ENCODE results near the gene LTBP1.
"Not testable (repeated sequence)": the region's sequence is repeated elsewhere in the genome, so short reads cannot be mapped to it uniquely, and the experiment has no call there.

LTBP1 gene

DNA sequence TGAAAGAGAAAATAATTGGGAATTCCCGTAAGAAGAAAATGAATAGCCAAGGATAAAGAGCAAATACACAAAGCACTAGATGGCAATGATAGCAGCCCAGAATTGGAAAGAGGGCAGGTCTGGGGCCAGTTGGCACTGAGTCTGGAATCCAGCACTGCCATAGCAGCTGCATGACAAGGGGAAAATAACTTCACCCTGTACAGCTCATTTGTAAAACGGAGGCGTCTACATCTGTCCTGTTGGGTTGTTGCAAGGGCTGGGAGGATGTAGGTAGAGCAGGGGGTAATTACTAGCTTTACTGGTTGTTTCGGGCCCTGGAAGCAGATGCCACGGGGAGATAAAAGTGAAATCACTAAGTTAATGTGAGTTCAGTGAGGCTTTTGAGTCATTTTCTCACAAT lies 419.7 kb downstream of the LTBP1 start:
- DNase-seq = peak in 1 of 2 experiments; percentile 50

DNA sequence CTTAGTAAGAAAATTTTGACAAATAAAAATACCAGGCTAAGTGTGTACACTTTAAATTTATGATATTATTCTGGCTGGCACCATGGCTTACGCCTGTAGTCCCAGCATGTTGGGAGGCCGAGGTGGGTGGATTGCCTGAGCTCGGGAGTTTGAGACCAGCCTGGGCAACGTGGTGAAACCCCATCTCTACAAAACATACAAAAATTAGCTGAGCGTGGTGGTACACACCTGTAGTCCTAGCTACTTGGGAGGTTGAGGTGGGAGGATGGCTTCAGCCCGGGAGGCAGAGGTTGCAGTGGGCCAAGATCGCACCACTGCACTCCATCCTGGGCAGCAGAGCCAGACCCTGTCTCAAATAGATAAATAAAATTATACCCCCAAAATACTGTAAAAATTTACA lies 421.8 kb downstream of the LTBP1 start:
- not testable (repeated sequence) for DNase-seq

DNA sequence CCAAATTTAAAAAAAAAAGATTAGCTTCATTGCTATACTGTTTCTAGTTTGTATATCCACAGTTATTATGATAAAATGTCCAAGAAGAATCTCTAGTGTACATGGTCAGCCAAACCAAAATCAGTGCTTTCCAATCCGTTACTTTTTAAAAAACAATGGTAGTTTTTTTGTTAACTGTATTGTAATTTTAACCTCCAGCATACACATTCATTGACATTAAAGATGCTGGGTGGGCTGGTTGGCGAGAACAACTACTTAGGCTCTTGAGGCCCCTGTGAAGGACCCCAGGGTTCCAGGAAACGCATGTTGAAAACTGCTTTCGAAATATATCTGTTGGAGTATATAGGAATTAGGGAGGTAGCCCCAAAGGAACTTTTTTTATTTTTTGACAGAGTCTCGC lies 422.4 kb downstream of the LTBP1 start:
- DNase-seq = no peak

DNA sequence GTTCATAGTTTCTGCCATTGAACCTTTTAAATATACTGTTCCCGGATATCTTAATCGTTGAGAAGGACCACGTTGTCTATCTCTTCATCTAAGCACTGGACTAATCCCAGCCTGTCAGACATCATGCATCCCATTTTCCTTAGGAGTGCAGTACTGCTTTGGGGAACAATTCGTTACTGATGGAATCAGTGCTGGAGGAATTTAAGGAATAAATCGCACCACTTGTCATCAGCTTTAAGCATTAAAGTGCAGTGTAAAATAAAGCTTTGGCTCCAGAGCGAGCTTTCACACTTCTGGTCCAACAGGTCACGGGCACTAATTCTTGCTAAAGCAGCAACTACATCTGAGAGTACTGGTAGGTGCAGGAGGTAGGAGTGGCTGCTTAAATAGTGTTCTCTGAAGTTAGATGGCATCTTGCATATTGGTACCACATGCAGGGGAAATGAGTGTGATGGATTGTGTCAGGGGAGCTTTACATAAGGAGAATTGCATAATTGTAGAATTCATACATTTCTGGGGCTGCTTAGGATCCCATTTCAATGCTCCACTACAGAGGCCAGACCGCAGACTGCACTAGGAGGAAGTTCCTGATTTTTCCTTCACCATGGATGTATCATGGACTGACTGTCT lies 424.0 kb downstream of the LTBP1 start:
- no peak for DNase-seq

DNA sequence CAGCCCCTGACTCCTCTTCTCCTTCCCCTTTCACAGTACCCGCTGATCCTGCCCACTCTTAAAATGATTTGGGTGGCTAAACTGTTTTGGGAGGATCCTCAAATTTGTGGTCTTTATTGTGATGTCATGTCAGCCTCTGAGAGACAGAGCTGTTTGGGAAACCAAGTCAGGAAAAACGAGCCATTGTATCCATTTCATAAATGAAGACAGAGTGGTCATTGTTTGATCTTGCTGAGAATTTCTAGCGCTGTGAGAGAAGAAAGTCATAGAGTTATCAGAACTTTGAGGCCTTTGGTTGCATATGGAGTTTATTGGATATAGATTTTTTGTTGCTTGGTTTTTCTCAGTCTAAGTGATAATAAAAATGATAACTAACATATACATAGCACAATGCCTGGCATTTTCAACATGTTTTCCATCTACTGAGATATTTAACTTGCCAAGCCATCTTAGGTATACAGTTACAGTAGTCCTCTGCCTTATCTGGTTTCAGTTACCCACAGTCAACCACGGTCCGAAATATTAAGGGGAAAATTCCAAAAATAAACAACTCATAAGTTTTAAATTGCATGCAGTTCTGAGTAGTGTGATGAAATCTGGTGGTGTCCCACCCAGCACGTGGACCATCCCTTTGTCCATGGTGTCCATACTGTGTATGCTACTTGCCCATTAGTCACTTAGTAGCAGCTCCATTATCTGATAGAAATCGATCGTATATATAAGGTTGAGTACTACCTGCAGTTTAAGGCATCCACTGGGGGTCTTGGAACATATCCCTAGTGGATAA lies 424.7 kb downstream of the LTBP1 start:
- no peak for DNase-seq

DNA sequence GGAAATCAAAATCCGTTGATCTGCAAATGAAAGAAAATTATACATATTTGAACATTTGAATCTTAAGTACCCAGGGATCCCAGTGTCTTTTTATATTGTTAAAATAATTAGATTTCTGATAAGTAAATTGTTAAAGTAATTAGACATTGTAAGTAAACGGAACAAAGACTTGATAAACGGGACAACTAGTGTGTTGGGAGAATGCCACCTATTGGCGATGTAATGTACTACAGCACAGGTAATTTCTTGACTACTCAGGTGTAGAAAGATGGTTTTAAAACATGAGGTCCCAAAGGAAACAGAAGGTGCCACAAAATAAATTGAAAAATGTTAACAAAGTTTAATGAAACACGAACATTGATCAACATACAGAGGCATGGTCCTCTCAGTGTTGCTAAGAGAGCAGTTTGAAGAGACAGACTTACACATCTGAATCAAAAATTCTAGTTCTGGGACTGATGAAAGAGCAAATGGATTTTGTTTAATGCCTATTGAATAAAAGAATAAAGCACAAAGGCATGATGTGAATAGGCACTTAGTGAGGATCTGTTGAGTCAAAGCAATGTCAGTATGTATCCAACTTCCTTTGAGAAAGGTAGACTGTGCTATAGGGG lies 426.3 kb downstream of the LTBP1 start:
- DNase-seq = peak in 1 of 2 experiments; percentile 38

DNA sequence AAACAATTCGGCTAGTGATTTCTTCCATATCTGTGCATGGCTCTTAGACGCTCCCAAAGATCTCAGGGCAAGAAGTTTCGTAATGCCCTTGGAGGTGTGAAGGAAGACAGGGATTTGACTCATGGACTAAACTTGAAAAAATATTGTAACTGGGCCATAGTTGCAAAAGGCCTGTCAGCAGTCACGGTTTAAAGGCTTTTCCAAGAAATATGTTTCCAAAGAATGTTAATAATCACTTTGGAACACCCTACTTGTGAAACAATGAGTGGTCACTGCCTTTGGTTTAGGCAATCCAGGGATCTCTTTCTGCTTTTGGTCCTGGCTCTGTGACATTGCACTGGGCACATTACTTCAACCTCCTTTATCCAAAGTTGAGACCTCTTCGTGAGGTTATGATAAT lies 427.2 kb downstream of the LTBP1 start:
- no peak for DNase-seq

DNA sequence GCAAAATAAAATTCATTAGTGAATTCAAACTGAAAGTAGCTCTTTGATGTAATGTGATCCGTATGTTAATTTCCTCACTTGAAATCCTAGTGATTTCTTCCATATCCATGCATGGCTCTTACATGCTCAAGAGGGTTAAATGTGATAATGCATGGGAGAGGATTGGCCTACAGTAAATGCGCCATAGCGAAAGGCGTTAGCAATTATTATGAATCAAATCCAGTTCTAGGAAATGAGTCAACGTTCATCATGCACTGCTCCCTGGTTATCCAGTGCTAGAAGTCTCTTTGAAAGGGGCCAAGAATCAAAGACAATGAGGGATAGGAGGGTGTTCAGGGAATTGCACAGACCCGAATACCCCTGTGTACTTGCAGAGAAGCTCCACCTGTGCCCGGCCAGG lies 428.3 kb downstream of the LTBP1 start:
- no peak for DNase-seq

DNA sequence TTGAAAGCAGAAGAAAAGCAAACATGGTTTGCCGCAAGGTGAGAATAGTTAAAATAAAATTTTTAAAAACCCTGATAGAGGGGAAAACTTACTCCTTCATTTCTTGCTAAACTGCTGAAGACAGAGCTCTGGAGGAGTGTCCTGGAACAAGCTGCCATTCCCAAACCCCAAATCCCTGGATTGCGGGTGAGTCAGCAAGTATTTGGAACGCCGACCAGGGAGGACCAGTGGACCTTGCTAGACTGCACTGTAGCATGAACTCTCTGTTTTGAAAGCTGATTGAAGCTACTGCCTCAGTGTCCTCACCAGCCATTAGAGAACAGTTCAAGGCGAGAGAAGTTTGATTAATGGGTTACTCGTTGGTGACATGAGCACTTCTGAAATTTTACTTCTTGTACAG lies 430.3 kb downstream of the LTBP1 start:
- no peak for DNase-seq

DNA sequence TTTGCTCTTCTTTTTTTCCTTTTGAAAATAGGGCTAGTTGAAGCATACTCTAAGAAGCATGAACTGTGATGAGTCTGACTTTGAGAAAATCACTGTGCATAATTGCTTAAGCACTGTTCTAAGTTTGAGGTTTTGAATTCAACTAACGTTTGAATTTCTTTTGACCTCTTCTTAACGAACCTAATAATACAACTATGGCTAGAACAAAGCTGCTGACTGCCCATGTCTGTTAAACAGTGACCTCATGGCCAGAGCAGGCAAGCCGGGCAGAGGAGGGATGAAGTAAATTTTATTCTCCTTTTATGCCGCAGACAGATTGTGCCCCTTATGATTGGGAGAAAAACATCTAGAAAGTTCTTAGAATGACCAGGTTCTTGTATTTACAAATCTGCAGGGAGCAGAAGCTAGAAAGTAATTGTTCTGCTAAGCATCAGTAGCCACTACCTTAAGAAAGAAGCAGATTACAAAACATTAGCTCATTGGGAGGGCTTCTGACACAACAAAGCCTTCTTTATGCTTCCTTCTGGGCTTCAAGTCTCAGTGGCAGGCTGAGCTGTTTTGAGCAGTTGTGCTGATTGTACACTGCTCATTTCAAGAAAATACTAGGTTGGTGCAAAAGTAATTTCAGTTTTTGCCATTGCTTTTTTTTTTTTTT lies 431.9 kb downstream of the LTBP1 start:
- DNase-seq = no peak

DNA sequence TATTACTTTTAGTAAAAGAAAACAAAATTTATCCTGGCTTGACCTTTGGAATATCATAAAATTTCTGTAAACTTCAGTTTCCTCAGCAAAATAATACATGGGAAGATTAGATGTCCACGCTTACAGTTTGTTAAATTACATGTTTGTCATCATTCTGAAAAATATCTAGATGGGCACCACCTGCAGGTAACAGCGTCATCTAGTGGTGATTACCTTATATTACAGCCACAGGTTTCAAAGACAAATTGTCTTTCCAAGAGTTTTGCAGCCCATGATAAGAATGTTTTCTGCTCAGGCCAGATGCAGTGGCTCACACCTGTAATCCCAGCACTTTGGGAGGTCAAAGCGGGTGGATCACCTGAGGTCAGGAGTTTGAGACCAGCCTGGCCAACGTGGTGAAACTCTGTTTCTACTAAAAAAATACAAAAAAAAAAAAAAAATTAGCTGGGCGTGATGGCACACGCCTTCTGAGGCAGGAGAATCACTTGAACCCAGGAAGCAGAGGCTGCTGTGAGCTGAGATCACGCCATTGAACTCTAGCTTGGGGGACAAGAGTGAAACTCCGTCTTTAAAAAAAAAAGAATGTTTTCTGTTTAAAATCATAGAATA lies 433.4 kb downstream of the LTBP1 start:
- no peak for DNase-seq

DNA sequence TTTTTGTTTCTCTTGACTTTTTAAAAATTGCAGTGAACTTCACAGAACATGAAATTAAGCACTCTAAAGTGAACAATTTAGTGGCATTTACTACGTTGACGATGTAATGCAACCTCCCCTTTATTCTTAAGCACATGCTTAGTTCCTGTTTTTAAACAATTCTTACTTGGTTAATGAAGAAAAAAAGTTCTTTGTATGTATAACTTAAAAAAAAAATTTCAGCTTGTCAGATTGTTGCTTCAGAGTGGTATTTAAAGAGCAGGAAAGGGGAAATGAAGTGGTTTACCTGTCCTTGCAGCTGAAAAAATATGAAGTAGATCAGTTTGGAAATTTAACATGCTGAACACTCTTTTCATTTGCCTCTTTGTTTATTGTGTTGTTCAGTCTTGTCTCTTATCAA lies 434.0 kb downstream of the LTBP1 start:
- no peak for DNase-seq

DNA sequence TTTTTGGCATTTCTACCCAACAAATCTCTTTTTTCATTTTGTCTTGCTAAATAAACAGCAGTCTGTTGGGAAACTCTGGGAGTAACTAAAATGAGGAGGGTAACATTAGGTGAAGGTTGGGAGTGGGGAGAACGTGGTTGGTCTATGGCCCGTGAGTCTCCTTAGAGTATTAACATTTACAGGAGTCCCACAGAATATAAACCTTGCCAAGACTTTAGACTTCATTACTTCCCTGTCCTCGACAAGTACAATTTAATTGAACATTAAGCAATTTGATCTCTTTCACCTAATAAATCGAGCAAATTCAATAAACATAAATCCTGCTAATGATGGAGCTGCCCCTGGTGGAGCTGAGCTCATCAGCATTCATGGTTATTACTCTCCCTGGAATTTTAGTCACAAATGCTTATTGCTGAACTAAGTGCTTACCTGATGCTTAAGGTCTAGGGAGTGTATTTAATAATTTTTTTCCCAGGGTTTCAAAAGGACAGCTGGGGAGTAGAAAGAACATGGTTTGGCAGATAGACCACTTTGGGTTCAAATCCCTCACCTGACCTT lies 434.6 kb downstream of the LTBP1 start:
- no peak for DNase-seq

DNA sequence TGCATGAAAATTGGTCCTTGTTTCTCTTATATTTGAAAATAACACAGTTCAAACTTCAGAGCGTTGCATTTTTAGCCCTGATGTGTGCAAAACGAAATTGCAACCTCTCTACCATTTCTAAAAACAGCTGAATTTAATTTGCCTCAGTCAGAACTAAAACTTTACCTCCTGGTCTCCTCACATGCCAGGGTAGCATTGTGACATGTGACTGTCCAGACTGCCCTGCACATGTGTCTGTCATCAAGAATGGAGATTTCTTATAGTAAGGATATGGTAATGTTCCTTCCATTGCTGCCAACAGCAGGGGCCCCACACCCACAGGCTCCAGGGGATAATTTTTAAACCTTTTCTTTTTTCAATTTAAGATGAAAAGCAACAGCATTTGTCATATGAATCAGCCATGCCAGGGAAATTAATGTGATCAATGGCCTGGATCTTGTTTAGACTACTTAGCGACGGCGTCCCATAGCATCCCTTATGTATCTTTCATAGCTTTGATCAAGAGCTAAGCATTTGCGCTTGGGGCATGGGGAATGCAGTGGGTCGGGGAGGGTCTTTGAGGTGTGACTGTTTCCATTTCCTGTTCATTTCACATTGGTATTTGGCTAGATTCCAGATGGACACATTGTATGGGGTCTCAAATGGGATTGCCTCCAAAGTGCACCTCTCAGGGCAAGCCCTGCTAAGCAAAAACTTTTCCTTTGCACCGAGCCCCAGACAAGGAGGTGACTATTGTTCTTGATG lies 437.3 kb downstream of the LTBP1 start:
- DNase-seq = no peak

DNA sequence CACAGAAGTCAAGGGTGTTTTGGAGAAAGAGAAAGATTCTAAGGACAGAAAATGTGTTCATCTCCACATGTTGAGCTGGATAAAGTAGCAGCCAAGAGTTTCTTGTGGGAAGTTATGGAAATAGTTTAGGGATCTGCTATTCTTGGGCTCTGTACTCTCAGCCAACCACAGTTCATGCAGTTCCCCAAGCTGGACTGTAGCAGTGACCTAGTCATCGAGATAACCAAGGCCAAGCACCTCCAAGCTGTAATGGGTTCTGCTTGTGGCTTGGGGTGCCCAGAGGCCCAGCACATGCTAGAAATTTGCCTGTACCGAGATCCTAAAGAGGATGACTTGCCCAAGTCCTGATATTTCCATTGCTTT lies 437.8 kb downstream of the LTBP1 start:
- no peak for DNase-seq

DNA sequence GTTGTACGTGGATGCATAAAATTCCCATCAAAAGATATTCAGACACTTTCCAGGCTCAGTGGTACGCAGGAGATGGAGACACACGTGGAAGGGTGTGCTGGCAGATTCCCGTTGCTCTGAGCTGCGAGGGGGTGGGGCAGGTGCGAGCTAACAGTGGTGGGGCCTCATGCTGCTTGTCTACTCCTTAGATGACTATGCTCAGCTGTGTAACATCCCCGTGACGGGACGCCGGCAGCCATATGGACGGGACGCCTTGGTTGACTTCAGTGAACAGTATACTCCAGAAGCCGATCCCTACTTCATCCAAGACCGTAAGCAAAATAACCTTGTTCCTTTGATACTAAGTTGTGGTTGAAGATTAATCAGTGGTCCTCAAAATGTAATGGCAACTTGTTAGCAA lies 442.2 kb downstream of the LTBP1 start:
- DNase-seq = no peak

DNA sequence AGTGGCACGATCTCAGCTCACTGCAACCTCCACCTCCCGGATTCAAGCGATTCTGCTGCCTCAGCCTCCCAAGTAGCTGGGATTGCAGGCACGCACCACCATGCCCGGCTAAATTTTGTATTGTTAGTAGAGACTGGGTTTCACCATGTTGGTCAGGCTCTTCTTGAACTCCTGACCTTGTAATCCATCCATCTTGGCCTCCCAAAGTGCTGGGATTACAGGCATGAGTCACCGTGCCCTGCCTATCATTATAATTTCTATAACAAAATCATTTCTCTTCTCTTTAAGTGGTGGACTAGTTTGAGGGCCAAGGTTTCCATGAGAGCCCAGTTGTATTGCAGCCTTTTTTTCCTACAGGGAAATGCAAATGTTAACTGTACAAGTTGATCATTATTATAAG lies 442.9 kb downstream of the LTBP1 start:
- DNase-seq = not testable (repeated sequence)

DNA sequence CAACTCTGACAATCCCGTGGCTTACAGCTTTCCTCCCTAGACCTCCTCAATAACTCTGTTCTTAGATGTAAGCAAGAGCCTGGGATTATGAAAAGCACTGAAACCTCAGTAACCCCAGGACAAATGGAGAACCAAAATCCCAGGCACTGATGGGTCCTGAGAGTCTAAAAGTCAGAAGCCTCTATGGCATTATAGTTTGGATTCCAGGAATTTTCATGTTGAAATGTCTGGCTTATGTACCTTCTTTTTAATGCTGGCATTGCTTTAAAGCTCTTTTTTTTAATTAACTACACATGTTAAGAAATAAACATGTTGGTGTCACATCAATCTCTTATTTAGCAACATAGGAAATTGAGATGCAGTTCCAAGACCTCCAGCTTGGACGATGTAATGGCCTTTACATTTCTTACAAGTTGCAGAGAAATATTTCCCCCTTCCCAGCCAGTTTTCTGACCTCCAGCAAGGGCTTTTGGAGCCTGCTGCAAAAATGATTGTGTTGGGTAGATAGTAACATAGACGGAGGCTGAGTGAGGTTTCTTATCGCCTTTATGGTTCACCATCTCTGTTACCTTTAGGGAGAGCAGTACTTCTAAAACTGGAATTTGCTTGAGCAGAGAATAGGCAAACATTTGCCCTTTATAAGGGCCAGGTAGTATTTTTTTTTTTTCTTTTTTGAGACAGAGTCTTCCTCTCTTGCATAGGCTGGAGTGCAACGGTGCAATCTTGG lies 444.9 kb downstream of the LTBP1 start:
- no peak for DNase-seq

DNA sequence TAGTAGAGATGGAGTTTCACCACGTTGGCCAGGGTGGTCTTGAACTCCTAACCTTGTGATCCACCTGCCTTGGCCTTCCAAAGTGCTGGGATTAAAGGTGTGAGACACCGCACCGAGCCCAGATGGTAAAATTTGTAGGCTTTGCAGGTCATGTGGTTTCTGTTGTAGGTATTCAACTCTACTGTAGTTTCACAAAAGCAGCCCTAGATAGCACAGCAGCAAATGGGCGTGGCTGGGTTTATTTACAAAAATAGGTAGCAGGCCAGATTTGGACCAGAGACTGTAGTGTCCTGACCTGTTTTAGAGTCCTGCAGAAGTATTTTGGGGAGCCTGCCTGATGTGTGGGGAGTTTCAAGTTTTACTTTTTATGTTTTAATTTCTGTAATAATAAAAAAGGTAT lies 445.6 kb downstream of the LTBP1 start:
- DNase-seq = no peak

DNA sequence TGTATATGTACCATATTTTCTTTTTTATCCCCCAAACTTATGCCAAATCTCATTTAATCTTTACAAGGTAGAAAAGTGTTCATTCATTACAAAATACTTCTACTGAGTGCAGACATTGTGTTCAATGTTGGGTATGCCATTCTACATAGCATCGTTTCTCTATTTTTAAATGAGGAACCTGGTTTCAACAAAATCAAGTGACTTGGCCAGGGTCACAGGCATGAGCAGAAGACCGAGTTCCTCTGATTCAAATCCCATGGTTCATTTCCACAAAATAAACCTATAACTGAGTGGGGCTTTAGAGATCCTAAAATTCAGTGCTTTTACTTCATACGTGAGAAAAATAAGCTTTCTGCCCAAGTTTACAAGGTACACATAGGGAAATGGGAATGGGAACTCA lies 448.3 kb downstream of the LTBP1 start:
- DNase-seq = no peak

DNA sequence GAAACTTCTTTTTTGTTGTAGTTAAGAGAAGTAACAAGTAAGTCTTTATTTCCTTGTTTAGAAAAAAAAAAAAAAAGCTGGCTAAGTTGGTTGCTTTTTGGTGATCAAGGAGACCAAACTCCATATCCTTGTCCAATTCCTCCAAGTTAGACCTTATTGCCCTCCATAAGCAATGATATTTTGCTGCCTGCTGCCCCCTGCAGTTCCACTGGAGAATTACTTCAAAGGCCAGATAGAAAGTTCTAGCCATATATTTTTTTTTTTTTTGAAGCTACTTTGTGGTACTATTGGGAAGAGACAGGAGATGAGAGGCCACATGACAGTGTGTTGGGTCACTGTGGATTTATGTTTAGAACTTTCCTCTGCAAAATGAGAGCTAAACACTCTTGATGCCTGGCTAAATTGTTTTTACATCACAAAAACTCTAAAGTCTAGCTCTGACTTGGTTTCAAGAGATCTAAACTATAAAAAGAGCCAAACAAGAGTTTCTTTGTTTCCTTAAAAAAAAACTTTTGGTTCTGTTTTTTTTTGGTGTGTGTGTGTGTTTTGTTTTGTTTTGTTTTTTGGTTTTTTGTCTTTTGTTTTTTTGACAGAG lies 449.0 kb downstream of the LTBP1 start:
- DNase-seq = peak in 1 of 2 experiments; percentile 52

Measured in NCI-H446 (cell line).